GM18499 (cell line): ENCODE results near the gene PLD1.
"Not testable (repeated sequence)": the region's sequence is repeated elsewhere in the genome, so short reads cannot be mapped to it uniquely, and the experiment has no call there.

Experiments used
- ATAC-seq: cut with Tn5 transposase; IDR thresholded peaks from one replicate; pipeline ENCODE4 v1.9.1; 2021; ENCODE audit warnings: moderate number of reproducible peaks; ENCODE audit not compliant: insufficient read depth, unreplicated experiment

Gene PLD1

DNA sequence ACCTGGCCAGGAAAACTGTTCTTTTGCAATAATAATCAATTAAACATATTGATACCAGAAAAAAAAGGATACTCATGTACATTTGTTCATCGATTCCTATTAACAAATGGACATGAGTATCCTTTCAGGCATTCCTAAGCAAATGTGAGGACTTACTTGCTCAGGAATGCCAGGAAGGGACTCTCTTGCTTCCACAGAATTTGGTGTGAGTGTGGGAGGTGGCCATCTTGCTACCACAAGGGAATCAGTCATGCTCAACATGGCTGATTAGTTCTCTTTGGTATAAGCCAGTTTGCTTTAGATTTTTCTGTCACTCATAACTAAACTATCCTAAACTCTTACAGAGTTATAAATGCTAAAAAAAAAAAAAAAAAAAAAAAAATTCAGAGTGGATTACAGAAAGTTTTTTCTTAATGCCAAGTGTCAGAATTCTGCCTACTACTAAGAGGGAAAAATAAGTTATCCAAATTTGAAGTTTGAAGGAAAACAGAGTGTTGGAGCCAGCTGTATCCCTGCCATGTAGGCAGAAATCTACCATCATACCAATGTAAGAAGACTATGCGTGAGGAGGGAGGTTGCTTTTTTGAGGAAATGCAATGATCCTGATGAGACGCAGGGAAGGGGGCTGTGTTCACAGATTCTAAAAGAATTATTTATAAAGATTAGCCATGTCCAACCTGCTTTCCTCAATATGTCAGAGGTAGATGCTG, 98.7 kb downstream of the PLD1 start:
- no peak for ATAC-seq

DNA sequence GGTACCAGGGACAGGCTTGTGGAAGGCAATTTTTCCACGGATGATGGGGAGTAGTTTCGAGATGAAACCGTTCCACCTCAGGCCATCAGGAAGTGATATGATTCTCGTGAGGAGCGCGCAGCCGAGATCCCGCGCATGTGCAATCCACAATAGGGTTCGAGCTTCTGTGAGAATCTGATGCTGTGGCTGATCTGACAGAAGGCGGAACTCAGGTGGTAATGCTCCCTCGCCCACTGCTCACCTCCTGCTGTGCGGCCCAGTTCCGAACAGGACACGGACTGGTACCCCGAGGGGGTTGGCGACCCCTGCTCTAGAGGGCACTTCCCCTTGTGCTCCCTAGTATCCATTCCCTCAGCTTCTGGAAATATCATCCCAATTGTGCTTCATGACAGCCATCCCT, 99.9 kb downstream of the PLD1 start:
- no peak for ATAC-seq

DNA sequence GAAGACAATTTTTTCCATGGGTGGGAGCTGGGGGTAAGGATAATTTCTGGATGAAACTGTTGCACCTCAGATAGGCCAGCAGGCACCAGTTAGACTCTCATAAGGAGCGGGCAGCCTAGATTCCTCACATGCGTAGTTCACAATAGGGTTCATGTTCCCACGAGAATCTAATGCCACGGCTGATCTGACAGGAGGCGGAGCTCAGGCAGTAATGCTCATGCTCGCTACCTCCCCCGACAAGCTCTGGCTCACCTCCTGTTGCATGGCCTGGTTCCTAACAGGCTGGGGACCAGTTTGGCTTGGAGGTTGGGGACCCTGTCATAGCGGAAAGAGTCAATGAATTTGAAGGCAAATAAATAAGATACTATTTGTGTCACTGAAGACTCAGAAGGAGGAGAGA, 105.5 kb downstream of the PLD1 start:
- no peak for ATAC-seq

DNA sequence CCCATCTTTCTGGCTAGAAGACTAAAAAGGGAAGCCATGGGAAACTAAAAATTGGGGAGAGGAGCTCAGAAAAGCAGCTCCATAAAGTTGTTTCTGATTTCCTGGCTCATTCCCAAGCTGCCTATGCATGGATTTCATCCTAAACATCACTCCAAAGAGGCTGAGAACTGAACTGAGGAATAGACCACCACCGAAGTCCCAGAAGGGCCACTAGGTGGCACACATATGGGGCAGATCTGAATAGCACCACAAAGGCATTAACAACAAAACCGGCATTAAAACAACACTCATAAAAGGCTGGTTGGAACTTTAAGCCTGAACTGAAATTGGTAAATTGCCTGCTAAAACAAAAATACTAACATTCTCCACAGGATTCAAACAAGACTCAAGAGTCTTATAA, 106.3 kb downstream of the PLD1 start:
- no peak for ATAC-seq

DNA sequence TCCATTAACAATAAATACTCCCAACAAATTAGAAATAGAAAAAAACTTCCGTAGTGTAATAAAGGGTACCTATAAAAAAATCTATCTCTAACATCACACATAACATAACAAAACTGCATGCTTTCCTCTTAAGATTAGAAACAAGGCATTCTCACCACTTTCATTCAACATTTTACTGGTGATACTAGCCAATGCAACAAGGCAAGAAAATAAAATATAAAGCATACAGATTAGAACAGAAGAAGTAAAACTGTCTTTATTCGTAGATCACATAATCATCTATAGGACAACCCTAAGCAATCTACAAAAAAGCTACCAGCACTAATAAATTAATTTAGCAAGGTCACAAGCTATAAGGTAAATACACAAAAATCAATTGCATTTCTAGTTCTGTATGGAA, 107.1 kb downstream of the PLD1 start:
- ATAC-seq, result no peak

DNA sequence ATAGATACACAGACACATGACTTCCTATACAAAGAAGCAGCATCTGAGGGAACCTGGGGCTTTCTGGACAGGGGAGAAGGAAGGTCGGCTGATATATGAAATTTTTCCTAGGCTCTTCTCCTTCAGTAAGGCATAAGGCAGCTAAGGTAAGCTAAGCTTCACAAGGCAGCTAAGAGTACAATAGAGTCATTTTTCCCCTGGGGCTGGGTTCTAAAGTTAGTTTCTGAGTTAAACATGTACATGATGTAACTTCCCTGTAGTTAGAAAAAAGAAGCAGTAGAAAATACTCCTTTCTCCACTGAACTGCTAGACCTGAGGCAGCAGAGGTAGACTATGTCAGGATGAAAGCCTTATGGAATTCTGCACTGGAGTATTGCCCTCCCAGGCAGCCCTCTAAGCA, 109.6 kb downstream of the PLD1 start:
- no peak for ATAC-seq

DNA sequence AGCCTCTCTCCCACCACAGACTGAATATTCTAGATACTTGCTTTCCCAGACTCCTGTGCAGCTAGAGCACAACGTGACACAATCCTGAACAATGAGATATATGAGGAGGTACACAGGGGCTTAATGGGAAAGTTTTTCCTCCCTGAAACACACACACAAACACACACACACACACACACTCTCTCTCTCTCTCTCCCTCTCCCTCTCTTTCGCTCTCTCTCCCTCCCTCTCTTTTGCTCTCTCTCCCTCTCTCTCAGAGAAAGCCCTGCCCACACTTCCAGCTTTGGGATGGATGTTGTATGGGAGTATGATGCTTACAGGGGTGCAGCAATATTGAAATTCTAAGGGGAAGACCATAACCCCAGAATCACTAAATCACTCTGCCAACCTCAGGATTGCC, 110.1 kb downstream of the PLD1 start:
- ATAC-seq, result no peak

DNA sequence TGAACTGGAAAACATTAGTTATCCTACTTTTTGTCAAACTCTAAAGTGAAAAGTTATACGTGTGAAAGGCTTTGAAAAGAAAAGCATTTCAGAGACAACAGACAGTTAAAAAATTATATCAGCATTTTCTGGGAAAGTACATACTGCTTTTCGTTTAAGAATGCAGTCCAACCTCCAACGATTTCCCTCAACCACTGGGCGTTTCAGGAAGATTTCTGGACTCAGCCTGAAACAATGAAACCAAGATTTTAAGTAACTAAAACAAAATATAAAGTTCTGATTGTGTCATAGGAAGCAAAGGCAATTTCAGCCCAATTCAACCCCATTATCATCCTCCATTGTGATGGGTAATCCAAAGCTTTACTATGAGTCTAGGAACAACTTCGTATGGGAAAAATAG, 110.7 kb downstream of the PLD1 start:
- no peak for ATAC-seq

DNA sequence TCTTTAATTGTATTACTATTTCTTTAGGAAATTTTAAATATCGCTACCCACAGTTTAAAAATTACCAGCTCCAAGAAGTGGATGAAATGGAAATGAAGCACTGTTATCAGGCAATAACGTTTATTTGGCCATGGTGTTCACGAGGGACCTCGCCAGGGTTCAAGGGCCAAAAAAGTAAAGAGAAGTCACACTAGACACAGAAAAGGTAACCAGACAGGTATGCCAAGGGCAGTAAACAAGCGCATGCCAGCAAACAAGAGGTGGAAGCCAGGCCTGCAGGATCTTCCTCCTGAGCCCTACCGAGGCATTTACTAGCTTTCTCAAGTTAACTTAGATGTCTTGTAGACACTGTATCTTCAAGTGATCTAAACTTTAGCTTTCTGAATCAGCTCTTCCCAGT, 113.5 kb downstream of the PLD1 start:
- no peak for ATAC-seq

DNA sequence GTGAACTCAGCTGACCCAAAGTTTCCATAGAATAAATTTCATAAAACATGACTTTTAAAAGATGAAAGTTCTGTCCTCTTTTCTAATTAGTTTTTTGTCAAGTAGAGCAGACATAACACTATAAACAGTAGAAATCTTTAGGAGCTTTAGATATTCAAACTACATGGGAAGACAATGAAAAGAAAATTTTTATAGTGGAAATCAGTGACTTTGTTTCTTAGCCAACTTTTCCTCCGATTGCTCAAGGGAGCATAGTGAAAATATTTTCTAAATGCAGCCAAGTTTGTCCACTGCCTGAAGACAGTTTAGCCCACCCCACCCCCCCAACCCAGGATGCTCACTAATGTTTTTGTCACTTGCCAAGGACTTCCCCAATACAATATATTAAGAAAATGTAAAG, 114.9 kb downstream of the PLD1 start:
- ATAC-seq, result no peak

DNA sequence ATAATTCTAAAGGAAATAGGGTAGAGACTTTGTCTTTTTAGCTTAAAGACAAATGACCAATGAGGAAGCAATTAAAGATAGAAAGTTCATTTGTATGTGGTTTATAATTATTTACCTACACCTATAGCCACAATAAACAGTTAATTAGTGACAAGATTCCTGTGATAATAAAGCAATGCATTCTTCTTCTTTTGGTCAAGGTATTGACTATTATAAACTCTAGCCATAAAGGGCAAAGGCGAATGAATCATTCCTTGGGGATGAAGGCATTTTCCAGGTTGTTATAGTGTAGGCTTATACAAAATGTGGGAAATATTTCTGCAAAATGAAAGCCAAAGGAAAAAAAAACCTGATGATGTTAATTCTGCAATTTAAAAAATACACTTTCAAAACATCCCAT, 115.4 kb downstream of the PLD1 start:
- no peak for ATAC-seq

DNA sequence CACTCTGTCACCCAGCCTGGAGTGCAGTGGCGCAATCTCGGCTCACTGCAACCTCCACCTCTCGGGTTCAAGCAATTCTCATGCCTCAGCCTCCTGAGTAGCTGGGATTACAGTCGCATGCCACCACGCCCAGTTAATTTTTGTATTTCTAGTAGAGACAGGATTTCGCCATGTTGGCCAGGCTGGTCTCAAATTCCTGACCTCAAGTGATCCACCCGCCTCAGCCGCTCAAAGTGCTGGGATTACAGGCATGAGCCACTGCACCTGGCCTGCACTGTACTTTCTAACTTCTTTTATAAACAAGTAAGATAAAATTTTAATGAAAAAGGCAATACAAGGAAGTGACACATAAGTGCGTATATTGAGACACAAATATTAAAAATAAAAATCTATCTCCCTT, 117.7 kb downstream of the PLD1 start:
- not testable (repeated sequence) for ATAC-seq

DNA sequence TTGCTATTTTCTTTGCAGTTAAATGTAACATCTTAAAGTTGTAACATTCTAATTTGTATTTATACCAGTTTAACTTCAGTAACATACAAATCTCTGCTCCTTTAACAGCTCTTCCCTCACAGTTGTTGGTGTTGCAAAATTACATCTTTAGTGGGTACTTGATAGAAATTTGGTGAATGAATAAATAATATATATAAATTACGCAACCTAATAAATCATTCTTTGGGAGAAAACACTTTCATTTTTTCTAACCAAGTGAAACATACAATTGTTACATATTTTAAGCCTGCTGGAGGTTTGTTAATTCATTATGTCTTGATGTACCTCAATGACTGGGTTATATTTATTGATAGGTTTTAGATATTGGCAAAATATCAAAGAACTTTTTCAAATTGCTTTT, 118.8 kb downstream of the PLD1 start:
- ATAC-seq, result no peak

DNA sequence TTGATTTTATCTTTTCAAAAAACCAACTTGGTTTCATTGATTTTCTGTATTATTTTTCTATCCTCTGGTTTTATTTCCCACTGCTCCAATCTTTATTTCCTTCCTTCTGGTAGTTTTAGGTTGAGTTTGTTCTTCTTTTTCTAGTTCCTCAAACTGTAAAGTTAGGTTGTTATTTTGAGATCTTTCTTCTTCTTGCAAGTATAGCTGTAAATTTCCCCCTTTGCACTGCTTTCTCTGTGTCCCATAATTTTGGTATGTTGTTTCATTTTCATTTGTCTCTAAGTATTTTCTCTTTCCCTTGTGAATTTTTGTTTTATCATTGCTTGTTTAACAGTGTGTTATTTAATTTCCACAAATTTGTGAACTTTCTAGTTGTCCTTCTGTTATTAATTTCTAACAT, 120.0 kb downstream of the PLD1 start:
- no peak for ATAC-seq

DNA sequence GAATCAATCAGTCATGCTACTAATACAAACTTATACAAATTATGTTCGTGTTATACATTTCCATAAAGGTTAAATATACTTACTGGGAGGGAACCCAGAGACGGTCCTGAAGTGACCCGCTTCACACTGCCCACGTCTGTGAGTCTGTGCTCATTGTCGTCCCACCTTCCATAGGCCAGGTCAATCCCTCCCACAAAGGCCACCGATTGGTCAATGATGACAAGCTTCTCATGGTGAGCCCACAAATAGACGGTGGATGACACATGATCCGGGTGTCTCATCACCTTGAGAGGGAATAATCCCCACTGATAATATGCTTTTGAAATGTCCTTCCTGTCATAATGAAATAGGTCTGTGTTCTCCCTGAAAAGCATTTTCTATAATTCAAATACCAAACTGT, 121.7 kb downstream of the PLD1 start:
- no peak for ATAC-seq

DNA sequence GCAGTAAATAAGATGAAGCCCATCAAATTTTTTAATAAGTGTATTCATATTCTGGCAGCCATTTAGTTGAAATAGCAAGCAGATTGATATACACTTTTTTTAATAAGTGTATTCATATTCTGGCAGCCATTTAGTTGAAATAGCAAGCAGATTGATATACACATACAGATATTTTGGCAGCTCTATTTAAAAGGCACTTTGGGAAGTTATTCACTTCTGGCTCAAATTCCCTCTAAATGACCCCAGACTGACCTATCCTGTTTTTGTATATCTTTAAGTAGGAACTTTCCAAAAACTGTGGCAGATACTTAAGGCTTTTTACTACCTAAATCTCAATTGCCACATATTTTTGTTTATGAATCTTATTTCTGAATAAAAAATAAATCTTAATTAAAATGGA, 122.3 kb downstream of the PLD1 start:
- no peak for ATAC-seq

DNA sequence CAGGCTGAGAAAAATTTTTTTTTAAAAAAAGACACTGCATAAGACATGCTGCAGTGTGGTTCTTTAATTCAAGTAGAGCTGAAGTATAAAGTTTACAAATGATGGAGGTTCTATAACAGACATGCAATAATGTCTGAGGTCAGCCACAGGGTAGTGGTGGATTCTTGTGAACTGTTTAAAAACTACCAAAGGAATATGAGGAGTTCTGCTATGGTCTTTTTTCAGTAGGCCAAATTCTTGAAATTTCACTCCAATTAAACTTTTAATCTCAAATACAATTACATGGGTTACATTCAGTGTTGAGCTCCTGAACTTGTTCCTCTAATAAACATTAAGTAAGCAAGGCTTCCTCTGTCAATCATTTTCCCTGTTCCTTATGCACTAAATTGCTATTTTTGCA, 122.7 kb downstream of the PLD1 start:
- no peak for ATAC-seq

DNA sequence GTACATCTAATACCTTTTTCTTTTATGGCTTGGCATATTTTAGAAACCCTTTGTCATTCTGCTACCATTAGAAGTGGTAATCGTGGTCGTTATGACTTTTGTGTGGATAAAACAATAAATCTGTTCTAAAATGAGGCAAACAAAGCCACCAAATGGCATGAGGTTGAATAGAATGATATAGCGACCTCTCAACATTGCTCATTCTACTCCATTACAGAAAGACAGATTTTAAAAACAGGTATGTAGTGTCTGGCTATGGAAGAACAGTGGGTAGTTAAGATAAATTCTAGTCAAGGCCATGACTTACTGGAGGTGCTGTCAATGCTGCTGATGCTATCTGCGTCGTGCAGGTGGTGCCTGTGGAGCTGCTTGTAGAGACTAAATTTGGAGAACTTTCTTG, 123.2 kb downstream of the PLD1 start:
- ATAC-seq, result no peak

DNA sequence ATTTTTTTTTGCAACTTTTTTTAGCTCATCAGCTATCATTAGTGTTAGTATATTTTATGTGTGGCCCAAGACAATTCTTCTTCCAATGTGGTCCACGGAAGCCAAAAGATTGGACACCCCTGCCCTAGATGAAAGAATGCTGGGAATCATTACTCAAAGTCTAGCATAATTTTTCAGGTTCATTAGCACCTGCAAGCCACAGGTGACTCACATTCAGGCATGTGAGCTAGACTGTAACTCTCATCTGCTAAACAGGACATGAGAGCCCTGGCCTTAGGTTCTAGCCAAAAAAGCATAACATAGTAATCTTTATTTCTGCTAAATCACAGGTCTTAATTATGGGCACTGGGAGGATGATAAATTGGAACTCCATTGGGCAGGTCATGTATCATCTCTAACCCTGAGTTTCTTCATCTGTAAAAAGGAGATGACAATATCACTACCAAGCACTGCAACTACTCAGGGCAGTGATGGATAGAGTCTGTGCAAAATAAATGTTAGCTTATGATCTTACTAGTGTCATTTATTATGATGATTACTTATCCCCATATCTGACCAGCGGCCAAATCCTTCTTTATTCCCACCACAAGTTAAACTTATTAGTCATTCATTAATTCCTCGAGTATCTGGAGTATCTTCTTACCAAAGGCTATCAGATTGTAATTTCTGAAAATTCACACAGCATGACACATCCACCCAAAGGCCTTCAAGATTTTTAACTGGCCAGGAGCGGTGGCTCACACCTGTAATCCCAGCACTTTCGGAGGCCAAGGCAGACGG, 125.0 kb downstream of the PLD1 start:
- ATAC-seq, result no peak

DNA sequence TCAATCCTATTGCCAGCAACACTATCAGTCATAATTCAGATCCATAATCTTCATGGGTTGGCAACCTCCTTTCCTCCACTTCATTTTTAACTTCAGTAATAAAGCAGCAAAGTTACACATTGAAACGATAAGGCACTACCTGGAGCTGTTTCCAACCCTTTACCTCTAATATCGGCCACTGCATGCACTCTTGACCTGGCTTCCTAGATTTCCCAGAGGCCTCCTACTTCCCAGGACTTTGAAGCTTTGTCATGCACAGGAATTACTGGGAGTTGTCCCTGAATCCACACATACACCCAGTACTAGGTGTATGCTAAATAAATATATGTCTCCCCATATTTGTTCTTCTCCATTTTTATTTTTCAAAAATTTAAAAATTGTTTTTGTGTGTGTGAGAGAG, 126.1 kb downstream of the PLD1 start:
- ATAC-seq, result no peak

DNA sequence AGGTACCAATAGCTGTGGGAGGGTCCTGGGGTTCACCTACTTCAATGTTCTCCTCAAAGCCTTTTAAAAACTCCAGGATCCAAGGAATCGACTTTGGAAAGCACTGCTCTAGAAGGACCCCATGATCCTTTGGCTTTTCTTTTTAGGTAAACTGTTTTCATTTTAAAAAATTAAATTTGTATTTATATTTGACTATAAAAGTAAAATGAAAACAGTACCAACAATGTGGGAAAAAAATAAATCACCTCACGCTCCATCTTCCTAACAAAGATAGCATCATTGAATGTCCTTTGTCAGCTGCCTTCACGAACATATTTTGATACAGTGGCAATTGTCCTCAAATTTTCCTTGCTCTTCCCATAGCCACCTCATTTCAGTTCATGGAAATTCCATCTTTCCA, 127.5 kb downstream of the PLD1 start:
- no peak for ATAC-seq

DNA sequence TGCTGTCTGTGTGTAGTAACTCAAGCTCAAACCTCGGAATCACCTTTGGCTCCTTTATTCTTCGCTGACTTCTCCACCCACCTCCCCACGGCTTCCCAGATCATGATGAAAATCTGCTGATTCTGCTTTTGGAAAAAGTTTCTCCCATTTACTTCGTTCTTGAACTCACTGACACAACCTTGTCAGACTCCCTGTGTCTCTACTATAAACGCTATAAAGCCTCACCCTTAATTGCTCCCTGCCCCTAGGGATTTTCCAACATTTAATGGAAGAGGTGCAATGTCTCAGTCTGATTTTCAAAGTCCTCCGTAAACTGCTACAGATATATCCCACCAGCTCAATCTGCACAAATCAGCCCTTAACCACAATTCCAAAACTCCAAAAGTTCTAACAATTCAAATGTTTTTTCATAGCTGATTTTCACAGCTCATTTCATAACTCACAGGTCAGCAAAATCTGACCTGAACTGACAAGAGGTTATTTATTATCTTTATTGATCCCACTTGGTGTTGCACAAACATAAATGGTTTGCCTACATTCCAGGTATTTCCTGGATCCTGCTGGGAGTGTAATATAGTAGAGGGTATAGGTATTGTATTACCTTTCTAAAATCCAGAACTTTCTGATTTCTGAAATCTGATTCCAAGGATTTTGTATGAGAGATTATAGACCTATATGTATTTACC, 129.4 kb downstream of the PLD1 start:
- no peak for ATAC-seq
